K562 (cell line): ENCODE data around the gene KNDC1.

Experiments
- BRF2 ChIP-seq: IDR thresholded peaks from 3 replicates; pipeline ENCODE4 v1.6.1; 2011; ENCODE audit warnings: borderline replicate concordance, mild to moderate bottlenecking; ENCODE audit not compliant: insufficient read length, insufficient read depth
- CHD2 ChIP-seq: IDR thresholded peaks from 2 replicates; pipeline ENCODE4 v1.6.1; 2011; ENCODE audit warnings: low read depth, low read length
- E2F4 ChIP-seq: sonication (generic); formaldehyde crosslinking; IDR thresholded peaks from 2 replicates; pipeline ENCODE4 v1.8.0; 2022; ENCODE audit warnings: mild to moderate bottlenecking, low read depth, missing genetic modification reagents
- MAFG ChIP-seq: fragments of 450-650 bp; conservative IDR thresholded peaks from 2 replicates; pipeline ENCODE4 v1.6.1; 2016; ENCODE audit warnings: missing genetic modification characterization, missing compliant biosample characterization
- NFRKB ChIP-seq: fragments of 450-650 bp; IDR thresholded peaks from 2 replicates; pipeline ENCODE4 v1.6.1; 2016; ENCODE audit warnings: low read depth
- PCBP2 ChIP-seq: fragments of 200-400 bp; formaldehyde crosslinking; IDR thresholded peaks from 2 replicates; pipeline ENCODE4 v1.6.1; 2018; ENCODE audit warnings: low read length, low read depth, mild to moderate bottlenecking, moderate library complexity; ENCODE audit not compliant: poor library complexity, severe bottlenecking
- POLR2A ChIP-seq: fragments of 450-650 bp; conservative IDR thresholded peaks from 2 replicates; pipeline ENCODE4 v1.6.1; 2016
- RCOR1 ChIP-seq, 2 experiments: IDR thresholded peaks; 2 replicates each; pipeline ENCODE4 v1.6.1; 2012; ENCODE audit warnings: low read depth in 2 of 2, low read length in 2 of 2, borderline replicate concordance in 1 of 2, improper control_type of control experiment in 1 of 2
- SPI1 ChIP-seq: IDR thresholded peaks from 2 replicates; pipeline ENCODE4 v1.6.1; 2011; ENCODE audit warnings: low read depth, low read length, control low read depth, borderline replicate concordance
- SREBF2 ChIP-seq: sonication (generic); formaldehyde crosslinking; IDR thresholded peaks from 2 replicates; pipeline ENCODE4 v1.4.0; 2020; ENCODE audit warnings: mild to moderate bottlenecking, missing genetic modification reagents
- ZNF282 ChIP-seq: sonication (generic); formaldehyde crosslinking; IDR thresholded peaks from 2 replicates; pipeline ENCODE4 v1.8.1; 2023; ENCODE audit warnings: missing genetic modification reagents
- TF ChIP-seq, protein P1 (sequence below), 3 experiments: IDR thresholded peaks in 2 of 3; conservative IDR thresholded peaks in 1 of 3; 2 replicates each; pipeline ENCODE4 v1.5.1; 2011 to 2012; ENCODE audit warnings: low read length in 3 of 3, mild to moderate bottlenecking in 3 of 3, control low read depth in 2 of 3, improper control_type of control experiment in 1 of 3, inconsistent platforms in 1 of 3, low read depth in 1 of 3, mixed read lengths in 1 of 3, moderate library complexity in 1 of 3; ENCODE audit not compliant: insufficient read depth in 2 of 3

- no peak for TF ChIP-seq ZNF282 (CRISPR knock-in tag)
- TF ChIP-seq, protein P1, sequence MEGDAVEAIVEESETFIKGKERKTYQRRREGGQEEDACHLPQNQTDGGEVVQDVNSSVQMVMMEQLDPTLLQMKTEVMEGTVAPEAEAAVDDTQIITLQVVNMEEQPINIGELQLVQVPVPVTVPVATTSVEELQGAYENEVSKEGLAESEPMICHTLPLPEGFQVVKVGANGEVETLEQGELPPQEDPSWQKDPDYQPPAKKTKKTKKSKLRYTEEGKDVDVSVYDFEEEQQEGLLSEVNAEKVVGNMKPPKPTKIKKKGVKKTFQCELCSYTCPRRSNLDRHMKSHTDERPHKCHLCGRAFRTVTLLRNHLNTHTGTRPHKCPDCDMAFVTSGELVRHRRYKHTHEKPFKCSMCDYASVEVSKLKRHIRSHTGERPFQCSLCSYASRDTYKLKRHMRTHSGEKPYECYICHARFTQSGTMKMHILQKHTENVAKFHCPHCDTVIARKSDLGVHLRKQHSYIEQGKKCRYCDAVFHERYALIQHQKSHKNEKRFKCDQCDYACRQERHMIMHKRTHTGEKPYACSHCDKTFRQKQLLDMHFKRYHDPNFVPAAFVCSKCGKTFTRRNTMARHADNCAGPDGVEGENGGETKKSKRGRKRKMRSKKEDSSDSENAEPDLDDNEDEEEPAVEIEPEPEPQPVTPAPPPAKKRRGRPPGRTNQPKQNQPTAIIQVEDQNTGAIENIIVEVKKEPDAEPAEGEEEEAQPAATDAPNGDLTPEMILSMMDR (IDR thresholded peaks at IDR 0.05 in 2 of 3, conservative IDR thresholded peaks at IDR 0.05 in 1 of 3; ENCODE audit: insufficient read depth in 2 of 3, low read depth in 1 of 3, low read length in 3 of 3), result no peak
- no peak for TF ChIP-seq PCBP2
- TF ChIP-seq NFRKB, result no peak
- no peak for TF ChIP-seq RCOR1 (IDR thresholded peaks at IDR 0.05; ENCODE audit: borderline replicate concordance in 1 of 2, low read depth in 2 of 2, low read length in 2 of 2)
- TF ChIP-seq E2F4 (CRISPR knock-in tag), result no peak
- TF ChIP-seq POLR2A, result no peak
- TF ChIP-seq CHD2, result no peak
- no peak for TF ChIP-seq MAFG (tag)
- TF ChIP-seq SPI1, result no peak
- no peak for TF ChIP-seq SREBF2
- TF ChIP-seq BRF2, result no peak
Measured at GRCh38 chr10:133187091-133187905, 27.3 kb downstream of the KNDC1 start.
